ENCODE results near the gene RNASE1.
"Not testable (repeated sequence)": the region's sequence is repeated elsewhere in the genome, so short reads cannot be mapped to it uniquely, and the experiment has no call there.

The RNASE1 gene

DNA sequence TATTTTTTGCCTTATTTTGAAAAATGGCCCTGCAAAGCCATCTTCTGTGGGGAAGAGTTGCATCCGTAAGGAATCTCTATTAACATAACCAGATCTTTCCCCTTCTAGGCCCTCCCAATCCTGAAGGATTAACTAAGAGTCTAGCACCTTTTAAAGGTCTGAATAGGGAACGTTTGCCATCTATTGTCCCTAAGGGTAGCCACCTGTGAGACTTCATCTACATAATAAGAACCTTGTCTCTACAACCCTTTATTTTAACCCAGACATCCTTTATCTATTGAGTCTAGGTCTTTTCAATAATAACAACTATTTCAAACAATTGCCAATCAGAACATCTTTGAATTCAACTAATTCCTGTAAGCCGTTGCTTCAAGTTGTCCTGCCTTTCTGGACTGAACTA lies 30.0 kb downstream of the RNASE1 start:
- DNase-seq (ENCODE audit: low read depth in 2 of 2) = no peak

DNA sequence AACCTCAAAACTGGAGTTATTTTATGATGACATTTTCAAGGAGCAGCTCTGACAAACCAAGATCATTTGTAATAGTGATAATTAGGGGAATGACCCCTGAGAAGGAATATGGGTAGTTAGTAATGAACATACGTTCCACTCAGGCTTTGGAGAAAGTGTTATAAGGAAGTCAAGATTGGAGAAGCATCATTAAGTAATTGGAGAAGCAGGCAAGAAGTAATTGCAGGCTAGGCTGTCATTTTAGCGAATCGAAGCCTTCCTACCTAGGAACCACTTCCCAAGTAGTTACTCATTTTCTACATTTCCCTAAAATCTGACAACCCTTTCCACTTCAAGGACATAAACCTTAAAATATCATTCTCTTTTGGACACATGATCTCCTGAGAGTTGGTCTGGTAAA lies 33.2 kb downstream of the RNASE1 start:
- no peak for DNase-seq (ENCODE audit: low read depth in 2 of 2)

- no peak for DNase-seq (ENCODE audit: low read depth in 2 of 2)
Observed at GRCh38 chr14:20768593-20768892, 34.1 kb downstream of the RNASE1 start.

DNA sequence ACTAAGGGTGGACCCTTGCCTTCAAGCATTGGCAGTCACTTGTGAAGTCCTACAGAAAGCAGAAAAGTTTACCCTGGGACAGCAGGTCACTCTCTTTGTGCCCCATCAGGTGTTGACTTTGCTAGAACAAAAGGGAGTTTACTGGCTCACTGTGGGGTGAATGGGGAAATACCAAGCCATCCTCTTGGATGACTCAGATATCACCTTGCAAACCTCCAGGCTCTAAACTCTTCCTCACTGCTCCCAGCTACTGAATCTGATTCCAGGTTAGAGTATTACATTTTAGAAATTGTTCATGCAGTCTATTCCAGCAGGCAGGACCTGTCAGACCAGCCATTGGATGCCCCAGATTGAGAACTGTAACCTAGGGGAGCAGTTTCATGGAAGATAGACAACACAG lies 41.7 kb downstream of the RNASE1 start:
- no peak for DNase-seq (ENCODE audit: low read depth in 2 of 2)

DNA sequence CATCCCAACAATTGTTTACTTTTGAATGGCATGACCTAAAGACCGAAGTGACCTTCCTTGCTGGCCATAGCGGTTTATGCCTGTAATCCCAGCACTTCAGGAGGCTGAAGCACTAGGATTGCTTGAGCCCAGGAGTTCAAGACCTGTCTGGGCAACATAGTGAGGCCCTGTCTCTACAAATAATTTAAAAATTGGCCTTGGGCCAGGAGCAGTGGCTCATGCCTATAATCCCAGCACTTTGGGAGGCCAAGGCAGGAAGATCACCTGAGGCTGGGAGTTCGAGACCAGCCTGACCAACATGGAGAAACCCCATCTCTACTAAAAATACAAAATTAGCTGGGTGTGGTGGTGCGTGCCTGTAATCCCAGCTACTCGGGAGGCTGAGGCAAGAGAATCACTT lies 43.2 kb downstream of the RNASE1 start:
- not testable (repeated sequence) for DNase-seq (ENCODE audit: low read depth in 2 of 2)

DNA sequence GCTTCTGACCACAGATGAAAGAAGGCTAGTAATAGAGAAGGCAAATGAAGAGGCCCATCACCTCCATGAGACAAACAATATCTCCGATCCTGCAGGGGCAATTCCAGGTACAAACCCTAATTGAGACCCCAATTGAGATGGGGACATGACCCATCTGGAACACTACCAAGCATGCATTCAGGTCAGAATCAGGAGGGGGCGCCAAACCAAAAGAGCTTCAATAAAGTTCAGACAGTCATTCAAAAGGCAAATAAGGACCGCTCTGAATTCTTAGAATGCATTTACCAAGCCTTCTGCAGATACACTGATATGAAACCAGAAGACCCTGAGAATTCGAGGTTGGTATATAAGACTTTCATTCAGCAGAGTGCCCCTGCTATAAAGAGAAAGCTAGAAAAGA lies 44.7 kb downstream of the RNASE1 start:
- peak in 1 of 2 donors; percentile 6 for DNase-seq (ENCODE audit: low read depth in 2 of 2)

GRCh38 chr14:20755037-20755436 lies 47.6 kb downstream of the RNASE1 start:
- no peak for DNase-seq (ENCODE audit: low read depth in 2 of 2)

DNA sequence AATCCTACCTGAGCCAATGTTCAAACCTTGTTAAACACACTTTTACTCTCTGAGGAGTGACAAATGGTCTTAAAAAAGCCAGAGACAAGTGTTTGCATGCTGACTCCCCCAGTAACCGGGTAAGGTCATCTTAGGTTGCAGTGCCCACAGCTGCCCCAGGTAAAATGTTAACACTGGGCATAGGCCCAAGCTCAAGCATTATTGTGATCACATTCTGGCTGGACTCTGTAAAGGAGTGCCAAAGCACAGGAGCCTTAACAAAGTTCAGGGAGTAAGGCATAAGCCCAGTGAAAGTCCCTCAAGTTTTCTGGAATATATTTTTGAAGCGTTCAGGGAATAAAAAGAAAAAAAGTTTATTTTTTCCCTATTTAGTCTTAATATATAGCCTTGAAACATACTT lies 48.3 kb downstream of the RNASE1 start:
- DNase-seq (ENCODE audit: low read depth in 2 of 2) = no peak

GRCh38 chr14:20751963-20752562 lies 50.6 kb downstream of the RNASE1 start:
- DNase-seq (ENCODE audit: low read depth in 2 of 2) = no peak

Data from stimulated activated CD4-positive, alpha-beta T cell treated with anti-CD3 and anti-CD28 coated beads, Interleukin-1b, Interleukin-23, amount 100 ng/mL, for 4 hours (primary cell).